PFSK-1 (cell line): ENCODE measurements around the gene ACOX2.

Experiments used
- FOXP2 ChIP-seq: optimal IDR thresholded peaks from 2 replicates; pipeline ENCODE3; 2011; ENCODE audit warnings: borderline replicate concordance, control low read depth, inconsistent platforms; ENCODE audit not compliant: insufficient read depth; ENCODE audit errors: extremely low read length, extremely low read depth
- POLR2AphosphoS5 ChIP-seq: IDR thresholded peaks from 2 replicates; pipeline ENCODE4 v1.6.1; 2012; ENCODE audit warnings: low read depth, mild to moderate bottlenecking, control low read depth, low read length, moderate library complexity
- REST ChIP-seq, 2 experiments: IDR thresholded peaks; 2 replicates each; pipeline versions ENCODE4 v1.6.1 to v1.8.0; 2011 to 2012; ENCODE audit warnings: low read depth in 2 of 2, low read length in 2 of 2, control low read depth in 1 of 2, inconsistent platforms in 1 of 2, mild to moderate bottlenecking in 1 of 2, moderate library complexity in 1 of 2; ENCODE audit not compliant: insufficient read depth in 1 of 2
- SIN3A ChIP-seq: IDR thresholded peaks from 2 replicates; pipeline ENCODE4 v1.6.1; 2012; ENCODE audit warnings: mild to moderate bottlenecking, low read length, moderate library complexity, borderline replicate concordance; ENCODE audit not compliant: insufficient read depth
- TAF1 ChIP-seq: IDR thresholded peaks from 2 replicates; pipeline ENCODE4 v1.6.1; 2012; ENCODE audit warnings: low read length, control low read depth, borderline replicate concordance; ENCODE audit not compliant: insufficient read depth

The ACOX2 gene

DNA sequence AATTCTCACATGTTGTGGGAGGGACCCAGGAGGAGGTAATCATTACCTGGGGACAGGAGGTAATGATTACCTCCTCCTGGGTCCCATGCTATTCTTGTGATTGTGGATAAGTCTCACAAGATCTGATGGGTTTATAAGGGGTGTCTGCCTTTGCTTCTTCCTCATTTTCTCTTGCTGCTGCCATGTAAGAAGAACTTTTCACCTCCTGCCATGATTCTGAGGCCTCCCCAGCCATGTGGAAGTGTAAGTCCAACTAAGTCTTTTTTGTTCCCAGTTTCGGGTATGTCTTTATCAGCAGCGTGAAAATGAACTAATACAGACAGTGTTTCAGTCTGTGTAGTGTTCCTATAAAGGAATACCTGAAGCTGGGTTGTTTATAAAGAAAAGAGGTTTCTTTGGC is 58.2 kb downstream of the ACOX2 start:
- no peak for TF ChIP-seq POLR2AphosphoS5
- no peak for TF ChIP-seq TAF1
- no peak for TF ChIP-seq SIN3A
- TF ChIP-seq REST (IDR thresholded peaks at IDR 0.05; ENCODE audit: insufficient read depth in 1 of 2, low read depth in 2 of 2, low read length in 2 of 2) = no peak
- no peak for TF ChIP-seq FOXP2

DNA sequence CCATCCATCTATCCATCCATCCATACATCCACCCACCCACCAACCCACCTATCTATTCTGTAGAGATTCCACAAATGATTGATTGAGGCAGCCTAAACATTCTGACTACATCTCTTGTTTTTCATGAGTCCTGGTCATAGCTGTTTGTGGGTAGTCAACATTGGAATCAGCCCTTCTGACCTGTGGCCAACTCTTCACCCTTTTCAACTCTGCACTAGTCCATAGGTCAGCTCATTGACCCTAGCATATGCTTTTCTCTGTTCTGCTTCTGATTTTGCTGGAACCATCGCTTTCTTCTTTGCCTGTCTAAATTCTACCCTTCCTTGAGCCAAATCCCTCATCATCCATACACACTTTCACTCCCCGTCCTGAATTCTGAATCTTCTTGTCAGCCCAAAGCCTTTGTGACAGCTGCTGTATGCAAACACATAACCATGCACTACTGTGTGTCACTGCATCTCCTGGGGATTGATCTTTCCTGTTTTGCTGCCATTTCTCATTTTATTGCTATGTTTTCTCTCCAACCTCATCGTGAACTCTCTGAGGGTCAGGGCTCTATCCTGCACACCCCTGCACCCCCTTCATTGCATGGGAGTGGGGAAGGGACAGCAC is 61.9 kb downstream of the ACOX2 start:
- no peak for TF ChIP-seq TAF1
- TF ChIP-seq SIN3A = no peak
- no peak for TF ChIP-seq POLR2AphosphoS5
- TF ChIP-seq REST (IDR thresholded peaks at IDR 0.05; ENCODE audit: insufficient read depth in 1 of 2, low read depth in 2 of 2, low read length in 2 of 2) = no peak
- TF ChIP-seq FOXP2 = no peak

- TF ChIP-seq FOXP2 = no peak
These were observed 62.6 kb downstream of the ACOX2 start for GRCh38 chr3:58474348-58474911.

- TF ChIP-seq FOXP2 (no peak), TAF1 (no peak), POLR2AphosphoS5 (no peak), SIN3A (no peak), REST (IDR thresholded peaks at IDR 0.05; ENCODE audit: insufficient read depth in 1 of 2, low read depth in 2 of 2, low read length in 2 of 2) (no peak)
These were observed 63.7 kb downstream of the ACOX2 start for GRCh38 chr3:58473275-58473674.

GRCh38 chr3:58471025-58471887 is 65.7 kb downstream of the ACOX2 start:
- TF ChIP-seq REST (IDR thresholded peaks at IDR 0.05; ENCODE audit: insufficient read depth in 1 of 2, low read depth in 2 of 2, low read length in 2 of 2) = no peak
- TF ChIP-seq TAF1 = peak; percentile 40; the same call in 1 of the 2 replicates
- 0 out of 2 replicates have a peak, but pooled peaks have one; percentile 15 for TF ChIP-seq SIN3A
- no peak for TF ChIP-seq POLR2AphosphoS5
- TF ChIP-seq FOXP2 = peak; percentile 56
